ENCODE measurements around the gene PNMA3.

DNA sequence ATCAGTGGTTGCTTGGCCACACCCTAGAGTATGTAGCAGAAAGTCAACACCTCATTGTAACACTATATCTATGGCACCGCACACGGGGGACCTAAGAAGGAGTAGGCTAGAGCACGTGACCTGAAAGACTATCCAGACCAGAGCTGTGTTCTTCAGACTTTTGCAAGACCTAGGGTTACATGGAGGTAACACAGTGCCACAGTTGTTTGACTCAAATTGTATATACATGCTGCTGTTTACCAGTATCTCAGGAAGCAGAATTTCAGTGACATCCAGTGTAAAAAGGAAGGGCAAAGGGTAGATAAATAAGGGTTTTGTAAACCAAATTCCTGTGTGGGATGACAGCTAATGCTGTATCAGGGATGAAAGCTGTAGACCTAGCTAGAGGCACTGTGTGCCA lies 46.1 kb downstream of the PNMA3 start:
- TF ChIP-seq, protein P1, sequence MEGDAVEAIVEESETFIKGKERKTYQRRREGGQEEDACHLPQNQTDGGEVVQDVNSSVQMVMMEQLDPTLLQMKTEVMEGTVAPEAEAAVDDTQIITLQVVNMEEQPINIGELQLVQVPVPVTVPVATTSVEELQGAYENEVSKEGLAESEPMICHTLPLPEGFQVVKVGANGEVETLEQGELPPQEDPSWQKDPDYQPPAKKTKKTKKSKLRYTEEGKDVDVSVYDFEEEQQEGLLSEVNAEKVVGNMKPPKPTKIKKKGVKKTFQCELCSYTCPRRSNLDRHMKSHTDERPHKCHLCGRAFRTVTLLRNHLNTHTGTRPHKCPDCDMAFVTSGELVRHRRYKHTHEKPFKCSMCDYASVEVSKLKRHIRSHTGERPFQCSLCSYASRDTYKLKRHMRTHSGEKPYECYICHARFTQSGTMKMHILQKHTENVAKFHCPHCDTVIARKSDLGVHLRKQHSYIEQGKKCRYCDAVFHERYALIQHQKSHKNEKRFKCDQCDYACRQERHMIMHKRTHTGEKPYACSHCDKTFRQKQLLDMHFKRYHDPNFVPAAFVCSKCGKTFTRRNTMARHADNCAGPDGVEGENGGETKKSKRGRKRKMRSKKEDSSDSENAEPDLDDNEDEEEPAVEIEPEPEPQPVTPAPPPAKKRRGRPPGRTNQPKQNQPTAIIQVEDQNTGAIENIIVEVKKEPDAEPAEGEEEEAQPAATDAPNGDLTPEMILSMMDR (IDR thresholded peaks at IDR 0.05): no peak
- TF ChIP-seq POLR2AphosphoS5 (IDR thresholded peaks at IDR 0.05; ENCODE audit: low read depth, low read length): no peak
- TF ChIP-seq TCF7L2 (IDR thresholded peaks at IDR 0.05; ENCODE audit: low read depth, low read length): no peak
- TF ChIP-seq, protein P2, sequence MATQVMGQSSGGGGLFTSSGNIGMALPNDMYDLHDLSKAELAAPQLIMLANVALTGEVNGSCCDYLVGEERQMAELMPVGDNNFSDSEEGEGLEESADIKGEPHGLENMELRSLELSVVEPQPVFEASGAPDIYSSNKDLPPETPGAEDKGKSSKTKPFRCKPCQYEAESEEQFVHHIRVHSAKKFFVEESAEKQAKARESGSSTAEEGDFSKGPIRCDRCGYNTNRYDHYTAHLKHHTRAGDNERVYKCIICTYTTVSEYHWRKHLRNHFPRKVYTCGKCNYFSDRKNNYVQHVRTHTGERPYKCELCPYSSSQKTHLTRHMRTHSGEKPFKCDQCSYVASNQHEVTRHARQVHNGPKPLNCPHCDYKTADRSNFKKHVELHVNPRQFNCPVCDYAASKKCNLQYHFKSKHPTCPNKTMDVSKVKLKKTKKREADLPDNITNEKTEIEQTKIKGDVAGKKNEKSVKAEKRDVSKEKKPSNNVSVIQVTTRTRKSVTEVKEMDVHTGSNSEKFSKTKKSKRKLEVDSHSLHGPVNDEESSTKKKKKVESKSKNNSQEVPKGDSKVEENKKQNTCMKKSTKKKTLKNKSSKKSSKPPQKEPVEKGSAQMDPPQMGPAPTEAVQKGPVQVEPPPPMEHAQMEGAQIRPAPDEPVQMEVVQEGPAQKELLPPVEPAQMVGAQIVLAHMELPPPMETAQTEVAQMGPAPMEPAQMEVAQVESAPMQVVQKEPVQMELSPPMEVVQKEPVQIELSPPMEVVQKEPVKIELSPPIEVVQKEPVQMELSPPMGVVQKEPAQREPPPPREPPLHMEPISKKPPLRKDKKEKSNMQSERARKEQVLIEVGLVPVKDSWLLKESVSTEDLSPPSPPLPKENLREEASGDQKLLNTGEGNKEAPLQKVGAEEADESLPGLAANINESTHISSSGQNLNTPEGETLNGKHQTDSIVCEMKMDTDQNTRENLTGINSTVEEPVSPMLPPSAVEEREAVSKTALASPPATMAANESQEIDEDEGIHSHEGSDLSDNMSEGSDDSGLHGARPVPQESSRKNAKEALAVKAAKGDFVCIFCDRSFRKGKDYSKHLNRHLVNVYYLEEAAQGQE (IDR thresholded peaks at IDR 0.05; ENCODE audit: insufficient read depth in 1 of 2, low read depth in 2 of 2, low read length in 1 of 2): no peak

All from Panc1 (cell line).